GM15510 (cell line): Measurements from ENCODE around the gene AGPAT3.

ENCODE experiments used
- POLR2A ChIP-seq: IDR thresholded peaks from 3 replicates; pipeline ENCODE4 v1.6.1; 2011; ENCODE audit warnings: borderline replicate concordance; ENCODE audit not compliant: insufficient read length; ENCODE audit errors: extremely low read depth

The AGPAT3 gene

GRCh38 chr21:43884012-43884860 lies 19.2 kb downstream of the AGPAT3 start:
- TF ChIP-seq POLR2A, result no peak

- no peak for TF ChIP-seq POLR2A
Observed at GRCh38 chr21:43884861-43885417, 19.9 kb downstream of the AGPAT3 start.

DNA sequence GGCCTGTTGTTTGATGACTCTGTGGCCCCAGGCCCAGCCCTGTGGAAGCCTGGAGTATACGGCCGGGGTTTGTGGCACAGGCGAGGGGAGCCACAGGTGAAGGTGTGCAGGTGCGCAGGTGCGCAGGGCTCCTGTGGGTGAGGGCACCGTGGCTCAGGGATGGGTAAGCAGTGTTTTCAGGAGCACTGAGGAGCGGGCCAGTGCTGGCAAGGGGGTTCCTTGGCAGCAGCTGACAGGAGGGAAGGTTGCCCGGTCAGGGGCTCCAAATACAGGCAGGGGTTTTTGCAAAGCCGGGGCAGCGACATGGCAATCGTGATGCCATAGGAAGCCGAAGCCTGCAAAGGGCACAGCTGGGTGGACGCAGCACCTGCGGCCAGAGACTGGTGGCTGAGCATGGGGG lies 20.7 kb downstream of the AGPAT3 start:
- no peak for TF ChIP-seq POLR2A

- TF ChIP-seq POLR2A, result no peak
Observed at GRCh38 chr21:43886565-43886964, 21.5 kb downstream of the AGPAT3 start.

- TF ChIP-seq POLR2A, result no peak
Observed at GRCh38 chr21:43889069-43889468, 24.0 kb downstream of the AGPAT3 start.

DNA sequence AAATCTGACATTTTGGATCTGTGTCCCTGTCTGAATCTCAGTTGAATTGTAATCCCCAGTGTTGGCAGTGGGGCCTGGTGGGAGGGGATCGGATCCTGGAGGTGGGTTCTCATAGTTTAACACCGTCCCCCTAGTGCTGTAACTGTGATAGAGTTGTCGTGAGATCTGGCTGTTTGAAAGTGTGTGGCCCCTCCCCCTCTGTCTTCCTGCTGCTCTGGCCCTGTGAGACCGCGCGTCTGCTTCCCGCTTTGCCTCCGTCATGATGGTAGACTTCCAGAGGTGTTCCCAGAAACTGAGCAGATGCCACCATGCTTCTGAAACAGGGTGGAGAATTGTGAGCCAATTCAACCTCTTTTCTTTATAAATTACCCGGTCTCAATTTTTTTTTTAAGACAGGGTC lies 25.0 kb downstream of the AGPAT3 start:
- no peak for TF ChIP-seq POLR2A

- TF ChIP-seq POLR2A, result no peak
Observed at GRCh38 chr21:43892334-43892733, 27.3 kb downstream of the AGPAT3 start.

- no peak for TF ChIP-seq POLR2A
Observed at GRCh38 chr21:43892984-43893535, 28.0 kb downstream of the AGPAT3 start.

GRCh38 chr21:43893536-43894205 lies 28.6 kb downstream of the AGPAT3 start:
- no peak for TF ChIP-seq POLR2A

DNA sequence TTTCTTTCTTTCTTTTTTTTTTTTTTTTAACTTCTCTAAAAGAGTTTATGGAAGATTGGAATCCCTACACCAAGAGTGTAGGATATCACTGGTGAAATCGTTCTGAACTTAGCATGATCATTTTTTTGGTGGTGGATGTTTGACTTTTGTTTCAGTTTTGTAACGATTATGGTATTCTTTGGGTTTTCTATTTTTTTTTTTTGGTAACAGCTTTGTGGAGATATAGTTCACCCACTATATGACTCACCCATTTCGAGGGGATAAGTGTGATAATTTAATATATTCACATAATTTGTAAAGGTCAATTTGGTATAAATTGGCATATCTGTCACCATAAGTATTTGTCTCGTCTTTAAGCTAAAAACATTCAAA lies 29.2 kb downstream of the AGPAT3 start:
- TF ChIP-seq POLR2A, result no peak

DNA sequence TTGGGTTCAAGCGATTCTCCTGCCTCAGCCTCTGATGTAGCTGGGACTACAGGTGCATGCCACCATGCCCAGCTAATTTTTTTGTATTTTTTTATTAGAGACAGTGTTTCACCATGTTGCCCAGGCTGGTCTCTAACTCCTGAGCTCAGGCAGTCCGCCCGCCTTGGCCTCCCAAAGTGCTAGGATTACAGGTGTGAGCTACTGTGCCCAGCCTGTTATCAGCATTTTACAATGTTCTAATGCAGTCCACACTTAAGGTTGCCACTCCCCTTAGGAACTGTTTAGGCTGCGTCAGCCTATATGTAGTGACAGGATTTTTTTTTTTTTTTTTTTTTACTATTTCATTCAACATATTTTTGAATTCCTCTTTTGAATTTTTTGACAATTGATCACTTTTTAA lies 30.2 kb downstream of the AGPAT3 start:
- no peak for TF ChIP-seq POLR2A

GRCh38 chr21:43899307-43900077 lies 34.5 kb downstream of the AGPAT3 start:
- TF ChIP-seq POLR2A, result no peak

DNA sequence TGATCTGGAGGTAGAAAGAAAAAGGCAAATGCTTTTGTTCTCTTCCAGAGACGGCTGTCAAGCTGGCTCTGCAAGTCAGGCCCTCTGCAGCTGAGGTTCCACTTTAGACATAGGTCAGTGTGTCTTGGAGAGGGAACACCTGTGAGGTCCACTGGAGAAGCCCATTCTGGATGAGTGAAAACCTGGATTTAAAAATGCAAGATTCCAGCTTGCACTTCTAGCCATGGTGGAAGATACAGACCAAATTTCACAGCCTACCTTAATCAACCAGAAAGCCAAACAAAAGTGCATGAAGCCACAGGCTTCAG lies 35.0 kb downstream of the AGPAT3 start:
- no peak for TF ChIP-seq POLR2A

GRCh38 chr21:43900690-43901089 lies 35.7 kb downstream of the AGPAT3 start:
- TF ChIP-seq POLR2A, result no peak

- no peak for TF ChIP-seq POLR2A
Observed at GRCh38 chr21:43902441-43902840, 37.4 kb downstream of the AGPAT3 start.
